HepG2 (cell line): Measurements from ENCODE around the gene IQGAP3. TPM values are rescaled to one million over a fixed set of nuclear protein-coding genes. Genes with fewer than 3 reads are reported as not detected.

Experiments
- BRCA1 ChIP-seq: sonication (generic); formaldehyde crosslinking; IDR thresholded peaks from 2 replicates; pipeline ENCODE4 v1.4.0; 2020; ENCODE audit warnings: missing genetic modification reagents
- PRDM15 ChIP-seq: sonication (generic); formaldehyde crosslinking; IDR thresholded peaks from 2 replicates; pipeline ENCODE4 v1.4.0; 2020; ENCODE audit warnings: missing genetic modification reagents
- ZNF790 ChIP-seq: sonication (generic); formaldehyde crosslinking; IDR thresholded peaks from 2 replicates; pipeline ENCODE4 v1.8.0; 2022; ENCODE audit warnings: missing genetic modification reagents, mild to moderate bottlenecking, borderline replicate concordance
- polyA plus RNA-seq, 8 experiments: library from polyadenylated mRNA; depleted of rRNA in 3 of 8; stranded (reverse) in 7 of 8; unstranded in 1 of 8; fragments of >200 nt; fragmentation: Illumina TruSeq in 4 of 8; extraction: Trizol in 4 of 8; gene quantifications; 2 replicates each; pipeline versions ENCODE4 v1.2.1 to v1.2.3, GENCODE V29; 2011 to 2016; ENCODE audit warnings: low read depth in 4 of 8, missing spikeins in 1 of 8, mixed read lengths in 1 of 8; ENCODE audit not compliant: insufficient read depth in 1 of 8
- total RNA-seq, 5 experiments: library from RNA; depleted of rRNA; stranded (reverse); fragments of >200 nt; fragmentation: Illumina TruSeq; extraction: Trizol; gene quantifications; 2 replicates each; pipeline ENCODE4 v1.2.3, GENCODE V29; 2016; ENCODE audit warnings: low read depth in 1 of 5
- TF ChIP-seq, protein P1 (sequence below): sonication (generic); formaldehyde crosslinking; IDR thresholded peaks from 2 replicates; pipeline ENCODE4 v1.4.0; 2020; ENCODE audit warnings: missing genetic modification reagents, borderline replicate concordance
- TF ChIP-seq, protein P2 (sequence below): sonication (generic); formaldehyde crosslinking; IDR thresholded peaks from 2 replicates; pipeline ENCODE4 v1.4.0; 2020; ENCODE audit warnings: missing genetic modification reagents, mild to moderate bottlenecking, borderline replicate concordance

IQGAP3 gene
- total and polyA plus RNA-seq, 2 of the 13 experiments (the other 11 are each of a cell fraction or from before 2014, with no cell fraction given), result 13.5 to 14.1 TPM

- TF ChIP-seq, protein P1, sequence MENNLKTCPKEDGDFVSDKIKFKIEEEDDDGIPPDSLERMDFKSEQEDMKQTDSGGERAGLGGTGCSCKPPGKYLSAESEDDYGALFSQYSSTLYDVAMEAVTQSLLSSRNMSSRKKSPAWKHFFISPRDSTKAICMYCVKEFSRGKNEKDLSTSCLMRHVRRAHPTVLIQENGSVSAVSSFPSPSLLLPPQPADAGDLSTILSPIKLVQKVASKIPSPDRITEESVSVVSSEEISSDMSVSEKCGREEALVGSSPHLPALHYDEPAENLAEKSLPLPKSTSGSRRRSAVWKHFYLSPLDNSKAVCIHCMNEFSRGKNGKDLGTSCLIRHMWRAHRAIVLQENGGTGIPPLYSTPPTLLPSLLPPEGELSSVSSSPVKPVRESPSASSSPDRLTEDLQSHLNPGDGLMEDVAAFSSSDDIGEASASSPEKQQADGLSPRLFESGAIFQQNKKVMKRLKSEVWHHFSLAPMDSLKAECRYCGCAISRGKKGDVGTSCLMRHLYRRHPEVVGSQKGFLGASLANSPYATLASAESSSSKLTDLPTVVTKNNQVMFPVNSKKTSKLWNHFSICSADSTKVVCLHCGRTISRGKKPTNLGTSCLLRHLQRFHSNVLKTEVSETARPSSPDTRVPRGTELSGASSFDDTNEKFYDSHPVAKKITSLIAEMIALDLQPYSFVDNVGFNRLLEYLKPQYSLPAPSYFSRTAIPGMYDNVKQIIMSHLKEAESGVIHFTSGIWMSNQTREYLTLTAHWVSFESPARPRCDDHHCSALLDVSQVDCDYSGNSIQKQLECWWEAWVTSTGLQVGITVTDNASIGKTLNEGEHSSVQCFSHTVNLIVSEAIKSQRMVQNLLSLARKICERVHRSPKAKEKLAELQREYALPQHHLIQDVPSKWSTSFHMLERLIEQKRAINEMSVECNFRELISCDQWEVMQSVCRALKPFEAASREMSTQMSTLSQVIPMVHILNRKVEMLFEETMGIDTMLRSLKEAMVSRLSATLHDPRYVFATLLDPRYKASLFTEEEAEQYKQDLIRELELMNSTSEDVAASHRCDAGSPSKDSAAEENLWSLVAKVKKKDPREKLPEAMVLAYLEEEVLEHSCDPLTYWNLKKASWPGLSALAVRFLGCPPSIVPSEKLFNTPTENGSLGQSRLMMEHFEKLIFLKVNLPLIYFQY (CRISPR knock-in tag), result no peak
- TF ChIP-seq PRDM15 (CRISPR knock-in tag) (no peak), BRCA1 (CRISPR knock-in tag) (no peak), ZNF790 (CRISPR knock-in tag) (no peak)
- TF ChIP-seq, protein P2, sequence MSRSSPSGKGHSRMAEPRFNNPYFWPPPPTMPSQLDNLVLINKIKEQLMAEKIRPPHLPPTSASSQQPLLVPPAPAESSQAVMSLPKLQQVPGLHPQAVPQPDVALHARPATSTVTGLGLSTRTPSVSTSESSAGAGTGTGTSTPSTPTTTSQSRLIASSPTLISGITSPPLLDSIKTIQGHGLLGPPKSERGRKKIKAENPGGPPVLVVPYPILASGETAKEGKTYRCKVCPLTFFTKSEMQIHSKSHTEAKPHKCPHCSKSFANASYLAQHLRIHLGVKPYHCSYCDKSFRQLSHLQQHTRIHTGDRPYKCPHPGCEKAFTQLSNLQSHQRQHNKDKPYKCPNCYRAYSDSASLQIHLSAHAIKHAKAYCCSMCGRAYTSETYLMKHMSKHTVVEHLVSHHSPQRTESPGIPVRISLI (CRISPR knock-in tag), result no peak
These were observed 27.4 kb upstream of the IQGAP3 start (continued) for GRCh38 chr1:156599811-156600210.
